Liver (tissue), 9 donors: ENCODE data around the gene CDCP1. TPM values are rescaled to one million over a fixed set of nuclear protein-coding genes. Genes with fewer than 3 reads are reported as not detected.

Experiments
- DNase-seq: peaks from one replicate; pipeline ENCODE4 v3.0.0-alpha.2; 2017; ENCODE audit warnings: low spot score
- H3K27ac ChIP-seq, 2 donors: one replicate each; pipeline ENCODE4 v1.7.0; 2013; ENCODE audit warnings: inconsistent platforms in 2 of 2, low read length in 2 of 2, control low read depth in 1 of 2, low read depth in 1 of 2, mild to moderate bottlenecking in 1 of 2
- H3K27me3 ChIP-seq, 4 donors: one replicate each; pipeline versions ENCODE4 v1.6.1 to v1.7.0; 2013; ENCODE audit warnings: low read length in 3 of 4, inconsistent platforms in 1 of 4, mild to moderate bottlenecking in 1 of 4, moderate library complexity in 1 of 4; ENCODE audit not compliant: control insufficient read depth in 4 of 4, insufficient read depth in 4 of 4
- H3K36me3 ChIP-seq, 4 donors: one replicate each; pipeline versions ENCODE4 v1.6.1 to v1.7.0; 2013; ENCODE audit warnings: low read length in 3 of 4, mild to moderate bottlenecking in 3 of 4, low read depth in 1 of 4, moderate library complexity in 1 of 4; ENCODE audit not compliant: control insufficient read depth in 4 of 4, insufficient read depth in 3 of 4
- H3K4me1 ChIP-seq, 4 donors: one replicate each; pipeline versions ENCODE4 v1.6.1 to v1.7.0; 2013; ENCODE audit warnings: low read length in 3 of 4, mild to moderate bottlenecking in 3 of 4, moderate library complexity in 1 of 4; ENCODE audit not compliant: control insufficient read depth in 4 of 4, insufficient read depth in 4 of 4
- H3K4me3 ChIP-seq, 3 donors: one replicate each; pipeline versions ENCODE4 v1.6.1 to v1.7.0; 2013; ENCODE audit warnings: low read length in 3 of 3, control low read depth in 1 of 3, low read depth in 1 of 3, mild to moderate bottlenecking in 1 of 3
- H3K9ac ChIP-seq, 2 donors: one replicate each; pipeline ENCODE4 v1.7.0; 2013; ENCODE audit warnings: low read length in 2 of 2, mild to moderate bottlenecking in 2 of 2, moderate library complexity in 2 of 2, control low read depth in 1 of 2, low read depth in 1 of 2
- H3K9me3 ChIP-seq, 4 donors: one replicate each; pipeline versions ENCODE4 v1.6.1 to v1.7.0; 2013; ENCODE audit warnings: low read length in 3 of 4; ENCODE audit not compliant: control insufficient read depth in 4 of 4
- ATF3 ChIP-seq: IDR thresholded peaks from 2 replicates; pipeline ENCODE4 v1.6.1; 2016; ENCODE audit warnings: antibody characterized with exemption
- CTCF ChIP-seq: fragments of 150-350 bp; IDR thresholded peaks from 2 replicates; pipeline ENCODE4 v1.5.1; 2017; ENCODE audit warnings: improper control_type of control experiment, low read depth, low read length; ENCODE audit not compliant: missing input control
- EGR1 ChIP-seq, 2 donors: IDR thresholded peaks; 2 replicates each; pipeline ENCODE4 v1.6.1; 2016 to 2018; ENCODE audit warnings: antibody characterized with exemption in 2 of 2, low read depth in 2 of 2
- FOXA1 ChIP-seq: IDR thresholded peaks from 2 replicates; pipeline ENCODE4 v1.6.1; 2016; ENCODE audit warnings: antibody characterized with exemption
- FOXA2 ChIP-seq: IDR thresholded peaks from 2 replicates; pipeline ENCODE4 v1.6.1; 2016; ENCODE audit warnings: antibody characterized with exemption
- GABPA ChIP-seq, 2 donors: IDR thresholded peaks in 1 of 2; conservative IDR thresholded peaks in 1 of 2; 2 replicates each; pipeline ENCODE4 v1.6.1; 2016; ENCODE audit warnings: antibody characterized with exemption in 2 of 2, mild to moderate bottlenecking in 1 of 2, moderate library complexity in 1 of 2
- HNF4A ChIP-seq, 2 donors: conservative IDR thresholded peaks; 2 replicates each; pipeline ENCODE4 v1.6.1; 2016; ENCODE audit warnings: antibody characterized with exemption in 2 of 2, mild to moderate bottlenecking in 2 of 2
- HNF4G ChIP-seq: IDR thresholded peaks from 2 replicates; pipeline ENCODE4 v1.6.1; 2016; ENCODE audit warnings: antibody characterized with exemption
- JUND ChIP-seq, 2 donors: IDR thresholded peaks; 2 replicates each; pipeline ENCODE4 v1.6.1; 2016; ENCODE audit warnings: antibody characterized with exemption in 2 of 2
- MAX ChIP-seq: IDR thresholded peaks from 2 replicates; pipeline ENCODE4 v1.6.1; 2016; ENCODE audit warnings: antibody characterized with exemption
- NR2F2 ChIP-seq: IDR thresholded peaks from 2 replicates; pipeline ENCODE4 v1.6.1; 2016; ENCODE audit warnings: antibody characterized with exemption
- RAD21 ChIP-seq, 2 donors: IDR thresholded peaks; 2 replicates each; pipeline ENCODE4 v1.6.1; 2016; ENCODE audit warnings: antibody characterized with exemption in 2 of 2, mild to moderate bottlenecking in 2 of 2
- REST ChIP-seq: IDR thresholded peaks from 2 replicates; pipeline ENCODE4 v1.6.1; 2016; ENCODE audit warnings: antibody characterized with exemption, mild to moderate bottlenecking
- RXRA ChIP-seq, 2 donors: IDR thresholded peaks; 2 replicates each; pipeline ENCODE4 v1.6.1; 2017 to 2018; ENCODE audit warnings: antibody characterized with exemption in 2 of 2, mild to moderate bottlenecking in 1 of 2
- SP1 ChIP-seq: IDR thresholded peaks from 2 replicates; pipeline ENCODE4 v1.6.1; 2018; ENCODE audit warnings: antibody characterized with exemption, mild to moderate bottlenecking
- TAF1 ChIP-seq: conservative IDR thresholded peaks from 2 replicates; pipeline ENCODE4 v1.6.1; 2016; ENCODE audit warnings: antibody characterized with exemption, mild to moderate bottlenecking
- YY1 ChIP-seq: IDR thresholded peaks from 2 replicates; pipeline ENCODE4 v1.6.1; 2016; ENCODE audit warnings: antibody characterized with exemption, mild to moderate bottlenecking
- ZBTB33 ChIP-seq: IDR thresholded peaks from 2 replicates; pipeline ENCODE4 v1.6.1; 2016; ENCODE audit warnings: antibody characterized with exemption
- WGBS: extraction: QIAGEN DNeasy Blood & Tissue Kit; methylation state at CpG from one replicate; pipeline ENCODE4 v1.1.7; 2013; 5-methylcytosine and 5-hydroxymethylcytosine counted together
- polyA plus RNA-seq, 2 donors: library from polyadenylated mRNA; stranded (reverse) in 1 of 2; unstranded in 1 of 2; fragments of 200-250 nt in 1 of 2; fragments of >200 nt in 1 of 2; fragmentation: Nextera tagmentation in 1 of 2; extraction: Ambion mirVana in 1 of 2; gene quantifications; one replicate each; pipeline versions ENCODE4 v1.2.1 to v1.2.3, GENCODE V29; 2013 to 2015
- total RNA-seq, 2 donors: library from RNA; depleted of rRNA; stranded (reverse); fragments of >200 nt; gene quantifications; one replicate each; pipeline ENCODE4 v1.2.3, GENCODE V29; 2014
- donor health status: healthy.
- donor health status: healthy.
- donor health status: healthy.
- donor health status: healthy.
- donor health status: healthy.

Gene CDCP1
- total and polyA plus RNA-seq, 4 donors: 0.22 to 0.67 (median 0.45) TPM

- H3K9me3 ChIP-seq: no peaks in the 10 kb centered on the region
Measured at GRCh38 chr3:45132568-45133211, 13.5 kb downstream of the CDCP1 start.

More at GRCh38 chr3:45132568-45133211, 13.5 kb downstream of the CDCP1 start:
- H3K9ac ChIP-seq: no peak overlapping the region
- no peaks in the 10 kb centered on the region for H3K36me3 ChIP-seq
- peaks cover 0 to 2% (median 0%) of the 10 kb centered on the region in 4 donors for H3K27me3 ChIP-seq
- H3K4me1 ChIP-seq: no peaks in the 10 kb centered on the region
- no peak for DNase-seq
- H3K4me3 ChIP-seq: no peak overlapping the region
- TF ChIP-seq EGR1 (IDR thresholded peaks at IDR 0.05; ENCODE audit: low read depth in 2 of 2) (no peak), HNF4G (no peak), NR2F2 (no peak), SP1 (no peak), MAX (no peak), REST (no peak), GABPA (IDR thresholded peaks at IDR 0.05 in 1 of 2, conservative IDR thresholded peaks at IDR 0.05 in 1 of 2) (no peak), CTCF (no peak), JUND (IDR thresholded peaks at IDR 0.05) (no peak), HNF4A (conservative IDR thresholded peaks at IDR 0.05) (no peak), RAD21 (IDR thresholded peaks at IDR 0.05) (no peak), FOXA1 (no peak), TAF1 (no peak), RXRA (IDR thresholded peaks at IDR 0.05) (no peak), ATF3 (no peak), ZBTB33 (no peak), YY1 (no peak), FOXA2 (no peak)
- no peak overlapping the region for H3K27ac ChIP-seq
- 85% methylated on average over 5 of the region's 5 CpGs for WGBS
